Left colon (tissue), 2 donors: ENCODE measurements around the gene LLGL2. TPM values are rescaled to one million over a fixed set of nuclear protein-coding genes. Genes with fewer than 3 reads are reported as not detected.

Source experiments
- ATAC-seq: fragments of 200-7000 bp; cut with Tn5 transposase; one replicate; pipeline ENCODE4 v1.9.1; 2020; ENCODE audit warnings: mild to moderate bottlenecking, moderate library complexity
- DNase-seq, 2 donors: peaks; one replicate each; pipeline ENCODE4 v3.0.0-alpha.2; 2020
- intact Hi-C, 2 donors: fragments of 100-400 bp; cut with DNase I in 1 of 2; cut with micrococcal nuclease in 1 of 2; formaldehyde crosslinking; loops; one replicate each; pipeline versions ENCODE4 v1.11.2 to v1.14.0; 2022; cut with DNase I, micrococcal nuclease
- total RNA-seq, 2 donors: library from RNA; stranded (reverse); fragmentation: NEBNext Ultra II Directional; extraction: Animal tissue kit (Norgen Biotek cat#: 25700); gene quantifications; one replicate each; pipeline ENCODE4 v1.2.1, GENCODE V29; 2021
- donor health status: DM: no; HTN: no; CAD: no.
- donor health status: DM: yes; HTN: yes; CAD: no.

The LLGL2 gene
- total RNA-seq, 2 donors from 2014 or later, result 447 to 529 TPM

DNA sequence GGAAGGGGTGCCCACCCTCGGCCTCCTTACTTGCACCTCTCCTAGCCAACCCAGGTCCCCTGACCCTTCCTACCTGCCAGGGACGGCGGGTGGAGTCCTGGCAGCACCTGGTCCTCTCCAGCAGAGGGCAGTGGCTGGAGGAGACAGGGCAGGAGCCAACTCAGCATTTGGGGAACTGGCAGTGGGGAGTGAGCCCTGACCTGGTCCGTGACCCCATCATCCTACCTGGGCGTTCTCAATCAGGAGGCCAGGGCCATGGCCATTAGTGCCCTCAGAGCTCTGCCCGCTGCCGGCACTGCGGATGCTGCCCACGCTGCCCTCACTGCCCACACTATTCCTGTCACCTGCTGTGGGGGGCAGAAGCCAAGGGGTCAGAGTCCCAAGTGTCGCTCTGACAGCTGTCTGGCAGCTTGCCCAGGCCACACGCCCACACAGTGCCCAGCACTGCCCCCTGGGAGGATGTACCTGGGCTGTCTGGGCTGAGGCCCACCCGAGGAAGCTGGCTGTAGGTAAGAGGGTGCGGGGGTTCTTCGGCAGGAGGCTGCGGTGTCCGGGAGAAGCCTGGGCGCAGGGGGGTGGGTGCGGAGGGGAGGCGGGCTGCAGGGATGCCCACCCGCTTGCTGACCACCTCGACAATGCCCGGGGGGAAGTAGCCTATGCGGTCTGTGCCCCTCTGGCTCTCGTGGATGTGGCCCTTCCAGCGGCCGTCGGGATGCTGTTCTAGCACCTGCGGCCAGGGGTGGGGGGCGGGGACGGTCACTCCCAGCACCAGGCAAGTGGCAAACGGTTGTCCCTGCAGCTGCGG lies 20.9 kb upstream of the LLGL2 start:
- DNase-seq, result peak in 1 of 2 donors; percentile 57
- intact Hi-C loops, result loop anchor here in 1 of 2 donors (10.0 kb wide), 1 partner anchor 80 kb away; no protein-coding TSS in a partner anchor
- peak; percentile 65 for ATAC-seq

DNA sequence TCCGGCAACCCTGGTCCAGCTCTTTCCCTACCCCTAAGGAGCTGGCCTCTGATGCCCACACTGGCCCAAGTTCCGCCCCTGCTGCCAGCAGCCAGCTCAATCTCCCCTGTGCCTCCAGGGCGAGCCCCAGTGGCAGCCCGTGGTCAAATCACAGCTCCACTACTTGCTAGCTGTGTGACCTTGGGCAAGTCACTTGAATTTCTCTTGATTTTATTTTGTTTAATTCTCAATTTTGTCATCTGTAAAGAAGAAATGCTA lies 20.4 kb upstream of the LLGL2 start:
- DNase-seq (no peak), ATAC-seq (no peak)
- intact Hi-C loops, result loop anchor here in 1 of 2 donors (10.0 kb wide), 1 partner anchor 80 kb away; no protein-coding TSS in a partner anchor

DNA sequence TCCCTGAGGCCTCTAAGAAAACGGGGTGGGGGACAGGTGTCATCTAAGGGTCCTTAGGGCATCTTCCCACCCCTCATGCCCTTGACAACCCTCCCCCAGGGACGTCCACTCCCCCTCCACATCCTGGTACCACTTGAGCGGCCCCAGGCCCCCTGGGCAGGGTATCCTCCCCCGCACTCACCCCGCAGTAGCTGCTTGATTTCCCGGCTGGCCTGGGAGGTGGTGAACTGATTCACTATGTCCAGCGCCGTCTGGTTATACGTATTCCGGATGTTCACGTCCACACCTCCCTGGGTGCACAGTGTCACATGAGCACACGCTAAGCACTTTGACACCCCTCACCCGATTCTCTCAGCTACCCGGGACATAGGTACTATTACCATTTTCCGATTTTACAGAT lies 19.9 kb upstream of the LLGL2 start:
- ATAC-seq (no peak), DNase-seq (no peak)
- intact Hi-C loops, result loop anchor here in 1 of 2 donors (10.0 kb wide), 1 partner anchor 81 kb away; no protein-coding TSS in a partner anchor

DNA sequence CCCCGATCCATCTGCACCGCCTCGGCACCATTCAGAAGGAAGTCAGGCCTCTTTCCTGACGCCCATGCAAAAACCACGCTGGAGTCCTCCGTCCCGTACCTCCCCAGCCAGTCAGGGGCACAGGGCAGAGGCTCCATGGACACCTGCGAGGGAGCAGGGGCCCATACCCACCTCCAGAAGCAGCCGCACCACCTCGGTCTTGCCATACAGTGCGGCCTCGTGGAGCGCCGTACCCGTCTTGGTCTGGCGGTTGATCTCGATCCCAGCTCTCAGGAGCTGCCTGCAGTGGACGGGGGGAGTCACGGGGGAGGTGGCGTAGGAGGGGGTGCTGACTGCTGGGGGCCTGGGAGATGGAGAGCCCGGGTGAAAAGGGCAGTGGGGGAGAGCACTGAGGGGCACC lies 19.4 kb upstream of the LLGL2 start:
- intact Hi-C loops, result loop anchor here in 1 of 2 donors (10.0 kb wide), 1 partner anchor 81 kb away; no protein-coding TSS in a partner anchor

DNA sequence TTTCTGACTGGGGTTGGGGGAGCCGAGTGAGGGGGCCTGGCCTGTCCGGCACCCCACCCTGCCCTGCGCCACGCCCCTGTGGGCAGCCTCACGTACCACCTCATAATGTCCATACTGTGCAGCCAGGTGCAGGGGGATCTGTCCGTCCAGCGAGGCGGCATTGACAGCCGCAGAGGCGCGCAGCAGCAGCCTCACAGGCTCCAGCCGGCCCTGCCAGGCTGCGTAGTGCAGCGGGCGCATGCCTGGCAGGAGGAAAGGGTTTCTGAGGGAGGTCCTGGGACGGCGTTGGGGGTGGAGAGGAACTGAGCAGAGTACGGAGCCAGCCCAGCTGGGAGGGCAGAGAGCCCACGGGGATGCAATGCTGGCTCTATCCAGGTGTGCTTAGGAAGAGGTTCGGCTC lies 18.6 kb upstream of the LLGL2 start:
- ATAC-seq (no peak), DNase-seq (no peak)
- intact Hi-C loops, result loop anchor here in 1 of 2 donors (10.0 kb wide), 1 partner anchor 82 kb away; no protein-coding TSS in a partner anchor

More for the DNA sequence above, 19.4 kb upstream of the LLGL2 start:
- ATAC-seq (no peak), DNase-seq (no peak)

DNA sequence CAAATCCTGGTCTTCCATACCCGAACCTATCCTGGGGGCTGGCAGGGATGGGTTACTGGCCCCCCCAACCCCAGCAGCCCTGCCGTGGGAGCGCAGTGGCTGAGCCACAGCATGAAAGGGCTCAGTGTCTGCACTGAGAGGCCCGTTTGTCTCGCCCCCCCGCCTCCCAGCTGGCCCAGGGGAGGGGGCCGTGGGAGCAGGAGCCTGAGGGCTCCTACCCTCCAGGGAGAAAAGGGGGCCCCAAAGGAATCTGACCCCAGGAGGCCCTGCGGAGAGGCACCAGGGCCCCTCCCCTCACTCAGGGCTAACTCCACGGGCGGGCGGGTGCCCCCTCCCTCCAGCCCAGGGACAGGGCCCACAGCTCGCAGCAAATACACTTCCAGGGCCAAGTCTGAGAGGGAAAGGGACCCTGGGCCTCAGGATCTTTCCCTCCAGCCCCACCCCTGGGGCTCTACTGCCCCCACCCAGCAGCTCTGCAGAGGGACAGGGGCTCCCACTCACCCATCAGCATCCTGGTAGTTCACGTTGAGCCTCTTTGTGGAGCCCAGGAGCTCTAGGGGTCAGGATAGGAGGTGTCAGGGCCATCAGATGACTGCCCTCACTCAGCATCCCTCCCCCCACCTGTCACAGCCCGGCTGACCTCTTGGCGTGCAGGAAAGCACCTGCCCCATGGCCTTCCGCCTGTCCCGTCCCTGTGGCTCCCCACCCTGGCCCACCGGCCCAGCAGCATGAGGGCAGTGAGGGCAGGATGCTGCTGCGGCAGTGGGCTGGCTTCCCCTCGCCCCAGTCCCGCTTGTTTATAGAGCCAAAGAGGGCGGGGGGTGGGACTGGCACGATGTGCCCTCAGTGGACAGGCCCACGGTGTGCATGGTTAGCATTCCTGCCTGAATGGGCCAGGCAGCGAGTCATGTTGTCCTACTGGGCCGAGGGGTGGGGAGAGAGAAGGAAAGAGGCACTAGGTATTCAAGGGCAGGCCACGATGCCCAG lies 17.5 kb upstream of the LLGL2 start:
- DNase-seq (no peak), ATAC-seq (no peak)
- intact Hi-C loops, result loop anchor here in 1 of 2 donors (10.0 kb wide), 1 partner anchor 83 kb away; no protein-coding TSS in a partner anchor

DNA sequence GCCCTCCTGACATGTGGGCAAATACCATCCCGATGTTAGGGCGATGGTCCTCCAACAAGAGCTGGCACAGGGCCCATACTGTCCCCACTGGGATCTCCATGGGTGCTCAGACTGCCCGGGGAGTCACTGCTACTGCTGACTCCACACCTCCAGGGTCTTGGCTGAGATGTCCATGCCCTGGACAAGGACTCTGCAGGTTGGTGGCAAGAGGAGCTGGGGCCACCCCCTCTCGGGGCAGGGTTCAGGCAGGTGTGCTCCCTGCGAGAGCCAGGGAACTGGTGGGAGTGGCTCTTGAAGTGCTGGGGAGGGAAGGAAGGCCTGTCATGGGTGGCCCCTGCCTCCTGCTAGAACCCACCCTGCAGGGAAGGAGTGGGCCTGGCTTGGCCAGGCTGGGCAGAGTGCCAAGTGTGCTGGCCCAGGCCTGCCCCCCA lies 16.6 kb upstream of the LLGL2 start:
- no peak for DNase-seq
- intact Hi-C loops, result loop anchor here in 1 of 2 donors (10.0 kb wide), 1 partner anchor 84 kb away; no protein-coding TSS in a partner anchor
- ATAC-seq, result peak; percentile 23

DNA sequence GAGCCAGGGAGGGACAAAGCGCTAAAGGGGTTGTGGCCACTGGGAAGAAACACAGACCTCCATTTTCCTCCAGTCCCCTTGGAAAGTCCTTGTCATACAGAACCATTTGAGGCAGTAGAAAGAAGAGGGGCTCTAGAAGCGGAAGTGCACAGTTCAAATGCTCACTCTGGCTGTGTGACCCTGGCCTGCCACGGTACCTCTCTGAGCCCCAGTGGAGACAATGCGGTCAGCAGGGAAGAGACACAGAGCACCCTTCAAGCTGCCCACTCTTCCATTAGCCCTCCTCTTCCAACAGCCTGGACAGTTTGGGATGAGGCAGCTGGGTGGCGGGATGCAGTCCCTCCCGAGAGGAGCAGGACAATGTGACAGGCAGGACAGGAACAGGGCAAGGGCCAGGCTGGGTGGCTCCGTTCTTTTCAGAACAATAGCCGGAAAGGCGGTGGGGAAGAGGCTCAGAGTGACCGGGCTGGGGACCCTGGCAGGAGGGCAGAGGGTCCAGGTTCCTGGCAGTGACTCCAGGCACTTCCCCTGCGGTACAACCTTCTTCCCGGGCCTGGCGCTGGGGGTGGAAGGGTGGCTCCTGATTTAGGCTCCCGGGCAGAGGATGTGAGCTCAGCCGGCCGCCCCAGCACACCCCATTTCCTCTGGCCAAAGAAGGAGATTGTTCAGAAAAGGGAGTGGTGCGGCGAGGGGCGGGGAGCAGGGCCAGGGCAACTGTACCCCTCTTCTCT lies 15.8 kb upstream of the LLGL2 start:
- no peak for DNase-seq
- no peak for ATAC-seq
- intact Hi-C loops, result loop anchor here in 1 of 2 donors (10.0 kb wide), 1 partner anchor 85 kb away; no protein-coding TSS in a partner anchor

DNA sequence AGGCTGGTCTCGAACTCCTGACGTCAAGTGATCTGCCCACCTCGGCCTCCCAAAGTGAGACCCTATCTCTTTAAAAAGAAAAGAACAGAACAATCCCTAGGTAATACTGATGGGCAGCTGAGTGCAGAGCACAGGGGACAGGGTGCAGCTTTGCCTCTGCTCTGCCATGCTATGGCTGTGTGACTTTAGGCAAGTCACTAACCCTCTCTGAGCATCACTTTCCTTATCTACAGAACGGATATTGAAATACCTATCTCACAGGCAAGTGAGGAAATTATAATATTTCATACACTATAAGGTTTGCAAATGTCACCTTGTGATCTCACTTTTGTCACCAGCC lies 14.3 kb upstream of the LLGL2 start:
- DNase-seq (no peak), ATAC-seq (no peak)
- intact Hi-C loops, result no loop called here

DNA sequence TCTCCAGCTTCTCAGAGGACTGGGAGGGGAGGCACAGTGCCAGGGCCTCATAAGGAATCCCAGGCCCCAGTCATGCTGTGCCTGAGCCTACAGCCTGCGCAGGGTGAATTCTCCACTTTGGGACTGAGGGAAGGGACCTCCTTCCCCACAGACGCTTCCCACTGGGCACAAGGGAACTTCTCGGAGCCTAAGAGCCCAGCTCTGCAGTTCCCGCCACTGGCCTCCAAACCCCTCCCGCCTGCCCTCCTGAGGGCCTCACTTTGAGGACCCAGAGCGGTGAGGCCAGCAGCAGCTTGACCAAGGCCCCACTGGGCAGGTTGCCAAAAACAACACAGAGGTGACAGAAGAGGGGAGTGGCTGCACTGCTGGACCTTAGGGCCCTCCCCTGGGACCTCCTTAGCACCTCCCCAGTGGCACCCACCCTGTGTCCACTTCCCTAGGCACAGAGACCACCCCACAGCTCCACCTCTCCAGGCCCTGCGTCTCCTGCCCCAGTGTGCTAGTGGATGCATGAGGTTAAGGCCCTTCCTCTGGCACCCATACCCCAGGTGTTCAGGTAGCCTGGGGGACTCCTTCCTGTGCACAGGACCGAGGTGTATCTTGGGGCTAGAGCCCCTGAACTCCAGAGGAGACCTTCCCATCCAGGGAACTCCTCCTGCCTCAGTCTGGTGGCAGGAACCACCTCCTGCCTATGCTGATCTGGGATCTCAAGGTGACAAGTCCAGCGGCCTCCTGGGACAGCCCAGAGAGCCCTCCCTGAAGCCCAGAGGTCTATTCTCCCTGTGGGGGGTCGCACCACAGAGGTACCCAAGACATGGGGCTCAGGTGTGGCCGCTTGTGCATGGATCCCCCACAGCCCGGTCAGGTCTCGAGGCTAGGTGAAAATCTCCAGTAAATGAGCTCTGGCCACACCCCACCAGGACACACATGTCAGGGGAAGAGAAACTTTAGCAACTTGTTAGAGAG lies 13.6 kb upstream of the LLGL2 start:
- intact Hi-C loops, result no loop called here
- DNase-seq, result no peak
- no peak for ATAC-seq

DNA sequence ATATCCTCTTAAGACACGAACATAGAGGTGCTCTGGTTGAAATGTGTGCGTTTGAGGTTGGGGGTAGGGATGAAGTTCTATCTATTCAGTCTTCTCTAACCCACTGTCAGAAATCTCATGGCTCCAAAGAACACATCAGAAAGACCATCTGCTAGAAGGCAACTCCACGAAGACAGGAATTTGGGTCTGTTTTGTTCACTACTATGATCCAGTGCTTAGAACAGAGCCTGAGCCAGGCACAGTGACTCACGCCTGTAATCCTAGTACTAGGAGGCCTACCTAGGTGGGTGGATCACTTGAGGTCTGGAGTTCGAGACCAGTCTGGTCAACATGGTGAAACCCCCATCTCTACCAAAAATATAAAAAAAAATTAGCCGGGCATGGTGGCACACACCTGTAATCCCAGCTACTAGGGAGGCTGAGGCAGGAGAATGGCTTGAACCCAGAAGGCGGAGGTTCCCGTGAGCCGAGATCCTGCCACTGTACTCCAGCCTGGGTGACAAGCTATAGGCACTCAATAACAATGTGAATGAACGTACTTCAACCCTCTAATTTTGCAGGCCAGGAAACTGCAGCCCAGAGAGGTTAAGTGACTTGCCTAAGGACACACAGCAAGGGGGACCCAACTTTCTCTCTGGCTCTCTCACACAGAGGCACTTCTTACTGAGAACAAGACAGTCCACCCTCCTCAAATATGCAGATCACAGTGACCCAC lies 12.4 kb upstream of the LLGL2 start:
- DNase-seq (no peak), ATAC-seq (no peak)
- intact Hi-C loops, result no loop called here

DNA sequence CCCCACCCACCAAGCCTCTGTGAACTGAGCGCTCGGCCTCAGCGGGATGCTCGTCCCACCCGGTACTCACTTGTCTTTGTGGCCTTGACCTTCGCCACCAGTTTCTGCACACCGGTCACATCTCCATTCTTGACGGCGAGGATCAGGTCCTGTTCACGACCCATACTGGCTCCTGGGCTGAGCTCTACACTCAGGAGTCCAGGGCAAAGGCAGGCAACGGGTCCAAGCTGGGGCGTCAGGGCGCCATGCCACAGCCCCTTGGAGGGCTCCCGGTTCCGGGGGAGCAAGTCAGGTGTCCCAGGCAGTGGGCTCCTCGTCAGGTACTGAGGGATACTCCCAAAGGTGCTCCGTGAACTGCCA lies 11.9 kb upstream of the LLGL2 start:
- ATAC-seq (no peak), DNase-seq (no peak)
- intact Hi-C loops, result no loop called here

DNA sequence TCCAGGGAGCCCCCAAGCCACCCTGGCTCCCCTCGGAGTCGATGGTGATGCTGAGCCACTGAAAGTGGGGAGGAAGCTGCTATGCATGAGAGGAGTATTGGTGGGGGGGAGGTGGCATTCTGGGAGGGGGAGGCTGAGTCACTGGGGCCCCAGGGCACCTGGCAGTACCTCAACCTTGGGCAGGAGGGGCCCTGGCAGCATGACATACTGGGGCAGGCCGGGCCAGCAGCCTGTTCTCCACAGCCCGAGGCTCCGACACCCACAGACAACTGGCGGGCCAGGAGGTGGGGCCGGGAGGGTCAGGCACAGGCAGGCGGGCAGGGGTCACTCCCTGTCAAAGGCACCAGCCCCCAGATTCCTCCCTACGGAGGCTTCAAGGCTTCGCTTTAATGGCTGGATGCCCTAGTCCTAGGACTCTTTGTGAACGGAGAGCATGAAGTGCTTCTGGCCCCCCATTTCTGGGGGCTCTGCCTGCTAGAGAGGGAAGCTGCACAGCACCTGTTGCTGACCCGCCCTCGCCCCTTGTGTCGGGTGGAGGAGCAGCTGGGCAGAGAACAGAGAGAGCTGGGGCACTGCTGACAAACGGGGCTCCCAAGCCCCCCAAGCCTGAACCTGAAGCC lies 11.1 kb upstream of the LLGL2 start:
- intact Hi-C loops, result no loop called here
- DNase-seq (no peak), ATAC-seq (no peak)

DNA sequence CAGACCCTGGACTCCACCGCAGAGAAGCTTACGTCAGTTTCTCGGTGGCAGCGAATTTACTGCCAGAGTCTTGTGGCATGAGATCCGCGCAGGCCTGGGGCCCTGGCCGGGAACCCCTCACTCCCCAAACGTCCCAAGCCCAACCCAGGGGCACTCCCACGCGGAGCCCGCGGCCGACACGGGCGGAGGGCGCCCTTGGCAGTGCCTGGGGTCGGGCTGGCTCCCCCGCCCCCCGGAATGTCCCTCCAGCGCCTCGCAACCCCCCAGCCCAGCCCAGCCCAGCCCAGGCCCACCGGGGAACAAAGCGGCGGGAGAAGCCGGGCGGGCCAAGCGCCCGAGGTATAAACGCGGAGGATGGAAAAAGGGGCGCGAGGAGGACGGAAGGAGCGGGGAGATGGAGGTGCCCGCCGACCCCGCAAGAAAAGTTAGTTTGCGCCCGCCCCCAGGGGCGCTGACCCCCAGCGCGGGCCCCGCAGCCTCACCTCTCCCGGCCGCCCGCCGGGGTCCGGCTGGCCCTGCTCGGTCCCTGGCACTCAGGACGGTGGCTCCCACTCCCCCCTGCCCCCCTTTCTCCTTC lies 10.5 kb upstream of the LLGL2 start:
- intact Hi-C loops, result loop anchor here in 1 of 2 donors (5.0 kb wide), 1 partner anchor 88 kb away; no protein-coding TSS in a partner anchor

DNA sequence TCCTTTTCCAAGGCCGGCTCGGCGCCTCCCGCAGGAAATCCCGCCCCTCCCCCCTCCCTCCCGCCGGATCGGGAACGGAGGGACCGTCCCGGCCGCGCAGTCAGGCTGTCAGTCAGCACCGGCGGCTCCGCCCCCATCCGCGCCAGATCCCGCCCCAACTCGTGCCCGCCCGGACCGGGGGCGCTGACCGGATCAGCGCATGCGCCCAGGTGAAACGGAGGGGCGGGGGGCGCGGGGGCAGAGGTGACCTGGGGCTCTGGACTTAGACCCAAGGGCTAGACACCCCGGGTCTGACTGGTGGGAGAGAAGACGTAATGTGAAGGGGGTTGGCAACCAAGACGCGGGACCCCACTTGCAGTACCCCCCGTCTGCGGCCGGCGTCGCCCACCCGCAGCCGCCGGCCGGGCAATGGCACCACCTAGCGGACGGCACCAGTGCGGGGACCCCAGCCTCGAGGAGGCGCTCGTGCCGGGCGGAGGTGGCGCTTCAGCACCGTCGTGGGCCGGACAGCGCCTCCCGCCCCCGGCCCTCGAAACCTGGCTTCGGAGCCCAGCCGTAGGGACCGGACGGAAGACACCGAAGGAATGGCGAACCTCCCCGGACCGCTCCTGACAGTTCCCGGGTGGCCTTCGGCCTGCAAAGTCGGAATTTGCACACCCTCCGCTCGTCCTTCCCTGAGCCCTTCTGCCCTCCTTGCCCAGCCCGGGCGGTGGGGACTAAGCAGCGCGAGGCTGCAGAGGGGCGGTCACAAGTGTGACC lies 9.8 kb upstream of the LLGL2 start, which contains the start of gene CASKIN2:
Gene CASKIN2 (minus strand): TSS at position 42 of the 759 bp plus-strand sequence. CDS start 1,733 bp downstream, outside the sequence.
- ATAC-seq (peak; percentile 80), DNase-seq (peak; percentile 96 to 98)
- intact Hi-C loops, result loop anchor here in 1 of 2 donors (5.0 kb wide), 1 partner anchor 88 kb away; no protein-coding TSS in a partner anchor

More for the DNA sequence above, 10.5 kb upstream of the LLGL2 start:
- ATAC-seq (peak; percentile 1), DNase-seq (no peak)
